Activated CD8-positive, alpha-beta T cell treated with anti-CD3 and anti-CD28 coated beads, Interleukin-2, amount 10 ng/mL, durations not matched to agents 7 days and 5 days (primary cell): ENCODE measurements around the gene ENOSF1. TPM values are rescaled to one million over a fixed set of nuclear protein-coding genes. Genes with fewer than 3 reads are reported as not detected.
"Not testable (repeated sequence)": the region's sequence is repeated elsewhere in the genome, so short reads cannot be mapped to it uniquely, and the experiment has no call there.

Source experiments
- ATAC-seq: fragments of 150-1000 bp; cut with Tn5 transposase; one replicate; pipeline ENCODE4 v1.10.0; 2021; ENCODE audit warnings: moderate library complexity
- CTCF ChIA-PET: fragments of 350-600 bp; sonication (Branson Sonifier 250); formaldehyde crosslinking; loops from one replicate; lab custom pipeline; 2021; ENCODE audit warnings: antibody characterized with exemption; lab: Charles Lee
- POLR2A ChIA-PET: fragments of 350-600 bp; sonication (Branson Sonifier 250); formaldehyde crosslinking; loops from one replicate; lab custom pipeline; 2021; ENCODE audit warnings: antibody characterized with exemption; lab: Charles Lee
- DNase-seq: peaks from one replicate; pipeline ENCODE4 v3.0.0-alpha.2; 2020
- H3K27ac Mint-ChIP-seq: one replicate; pipeline ENCODE4 v1.8.0; 2021; ENCODE audit warnings: mild to moderate bottlenecking, mixed read lengths
- H3K27me3 Mint-ChIP-seq: one replicate; pipeline ENCODE4 v1.8.0; 2021; ENCODE audit warnings: low read depth, mixed read lengths
- H3K36me3 Mint-ChIP-seq: one replicate; pipeline ENCODE4 v1.8.0; 2021; ENCODE audit warnings: low read depth, mixed read lengths
- H3K4me1 Mint-ChIP-seq: one replicate; pipeline ENCODE4 v1.8.0; 2021; ENCODE audit warnings: low read depth, mixed read lengths
- H3K4me3 Mint-ChIP-seq: one replicate; pipeline ENCODE4 v1.8.0; 2021; ENCODE audit warnings: mild to moderate bottlenecking, mixed read lengths
- H3K9me3 Mint-ChIP-seq: one replicate; pipeline ENCODE4 v1.8.0; 2022; ENCODE audit warnings: mixed read lengths; ENCODE audit not compliant: insufficient read depth
- total RNA-seq, 2 experiments: library from RNA; stranded (reverse); gene quantifications; one replicate each; pipeline ENCODE4 v1.2.3, GENCODE V29; 2021

The ENOSF1 gene
- total RNA-seq, 2 experiments from 2014 or later: 66.0 to 74.1 TPM

DNA sequence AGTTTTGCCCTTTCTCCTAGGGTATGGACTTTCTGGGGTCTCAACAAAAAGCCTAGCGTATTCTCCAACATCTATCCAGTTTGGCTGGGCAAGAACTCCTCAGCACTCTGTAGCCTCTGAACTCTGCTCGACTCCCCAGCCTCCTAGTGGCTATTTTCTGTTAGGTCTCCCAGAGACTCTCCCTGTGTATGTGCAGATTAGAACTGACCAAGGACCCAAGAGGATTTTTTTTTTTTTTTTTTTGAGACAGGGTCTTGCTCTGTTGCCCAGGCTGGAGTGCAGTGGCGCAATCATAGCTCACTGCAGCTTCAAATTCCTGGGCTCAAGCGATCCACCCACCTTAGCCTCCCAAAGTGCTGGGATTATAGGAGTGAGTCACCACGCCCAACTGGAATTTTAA lies 17.7 kb upstream of the ENOSF1 start:
- not testable (repeated sequence) for H3K27me3 Mint-ChIP-seq, H3K4me3 Mint-ChIP-seq, H3K9me3 Mint-ChIP-seq, H3K27ac Mint-ChIP-seq, DNase-seq
- Mint-ChIP-seq H3K36me3 (peaks cover 44% of the 10 kb centered on the region), H3K4me1 (peaks cover 11% of the 10 kb centered on the region)
- peak; percentile 57 for ATAC-seq
- ChIA-PET POLR2A (interaction anchor here (0.6 kb wide), 1 partner anchor 234 kb away, joined by 3 read pairs; no protein-coding TSS in a partner anchor), CTCF (interaction anchor here (1.0 to 3.9 kb wide), 4 partner anchors 11 to 101 kb away, joined by 3 to 29 read pairs (median 4); partner anchors contain the start of gene ENOSF1)

GRCh38 chr18:725646-726045 lies 13.2 kb upstream of the ENOSF1 start:
- Mint-ChIP-seq H3K27me3 (no peaks in the 10 kb centered on the region), H3K4me1 (peaks cover under 1% of the 10 kb centered on the region), H3K36me3 (peaks cover 39% of the 10 kb centered on the region), H3K9me3 (no peaks in the 10 kb centered on the region), H3K27ac (no peak overlapping the region), H3K4me3 (no peak overlapping the region)
- ATAC-seq (no peak), DNase-seq (no peak)
- CTCF ChIA-PET: interaction anchor here (1.1 to 2.2 kb wide), 2 partner anchors 105 to 114 kb away, joined by 5 to 11 read pairs; no protein-coding TSS in a partner anchor
- POLR2A ChIA-PET: interaction anchor here (0.7 kb wide), 1 partner anchor 458 kb away, joined by 3 read pairs; no protein-coding TSS in a partner anchor

DNA sequence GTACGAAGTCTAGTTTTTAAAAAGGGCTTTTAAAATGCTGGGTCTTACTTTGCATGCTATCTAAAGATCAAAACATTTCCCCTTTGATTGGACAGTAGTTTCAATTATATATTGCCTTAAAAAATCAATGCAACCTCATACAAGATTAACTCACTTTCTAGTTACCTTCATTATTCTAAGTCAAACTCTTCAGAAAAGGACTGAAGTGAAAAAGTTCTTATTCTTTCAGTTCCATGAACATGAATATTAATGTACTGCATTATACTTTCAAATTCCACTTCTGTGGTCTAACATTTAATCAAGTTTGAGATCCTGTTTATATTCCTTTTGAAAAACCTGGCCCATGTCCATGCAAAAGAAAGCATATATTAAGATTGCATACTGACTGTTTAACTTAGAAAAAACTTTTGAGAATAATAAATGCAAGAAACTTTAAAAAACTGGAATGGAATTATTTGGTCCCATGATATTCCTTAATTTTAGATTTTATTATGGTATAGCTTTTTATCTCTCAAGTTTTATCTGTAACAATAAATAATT lies 11.2 kb upstream of the ENOSF1 start:
- POLR2A ChIA-PET: no interaction called here
- Mint-ChIP-seq H3K9me3 (no peaks in the 10 kb centered on the region), H3K27ac (no peak overlapping the region), H3K4me3 (no peak overlapping the region), H3K36me3 (peaks cover 33% of the 10 kb centered on the region), H3K4me1 (no peaks in the 10 kb centered on the region), H3K27me3 (no peaks in the 10 kb centered on the region)
- CTCF ChIA-PET: no interaction called here
- ATAC-seq (no peak), DNase-seq (no peak)

GRCh38 chr18:717003-717402 lies 4.6 kb upstream of the ENOSF1 start:
- Mint-ChIP-seq H3K27ac (no peak overlapping the region), H3K36me3 (peaks cover 8% of the 10 kb centered on the region), H3K27me3 (no peaks in the 10 kb centered on the region), H3K4me3 (no peak overlapping the region), H3K9me3 (no peaks in the 10 kb centered on the region), H3K4me1 (peaks cover 24% of the 10 kb centered on the region)
- ATAC-seq (no peak), DNase-seq (no peak)
- ChIA-PET POLR2A (interaction anchor here (0.7 kb wide), 1 partner anchor 94 kb away, joined by 3 read pairs; no protein-coding TSS in a partner anchor), CTCF (interaction anchor here (0.6 to 4.2 kb wide), 6 partner anchors 23 to 248 kb away, joined by 3 to 39 read pairs (median 8); no protein-coding TSS in a partner anchor)

DNA sequence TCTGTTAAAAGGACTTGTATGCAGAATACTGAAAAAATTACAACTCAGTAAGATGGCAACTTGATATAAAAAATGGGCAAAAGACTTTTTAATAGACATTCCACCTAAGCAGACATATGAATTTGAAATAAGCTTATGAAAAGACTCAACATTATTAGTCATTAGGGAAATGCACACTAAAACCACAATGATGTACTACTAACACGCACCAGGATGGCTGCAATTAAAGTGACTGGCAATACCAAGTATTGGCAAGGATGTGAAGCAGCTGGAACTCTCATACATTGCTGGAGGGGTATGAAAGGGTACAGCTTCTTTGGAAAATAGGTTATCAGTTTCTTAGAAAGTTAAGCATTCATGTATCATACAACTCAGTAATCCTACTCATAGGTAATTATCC lies 3.2 kb upstream of the ENOSF1 start:
- Mint-ChIP-seq H3K9me3 (no peaks in the 10 kb centered on the region), H3K4me3 (no peak overlapping the region), H3K36me3 (peaks cover 15% of the 10 kb centered on the region), H3K4me1 (peaks cover 31% of the 10 kb centered on the region), H3K27me3 (no peaks in the 10 kb centered on the region), H3K27ac (no peak overlapping the region)
- ChIA-PET POLR2A (interaction anchor here (1.0 to 1.3 kb wide), 3 partner anchors 34 to 97 kb away, joined by 3 to 4 read pairs (median 3); partner anchors contain the start of gene TYMS), CTCF (interaction anchor here (0.9 to 4.2 kb wide), 9 partner anchors 16 to 139 kb away, joined by 3 to 39 read pairs (median 4); no protein-coding TSS in a partner anchor)
- no peak for ATAC-seq
- DNase-seq: no peak

DNA sequence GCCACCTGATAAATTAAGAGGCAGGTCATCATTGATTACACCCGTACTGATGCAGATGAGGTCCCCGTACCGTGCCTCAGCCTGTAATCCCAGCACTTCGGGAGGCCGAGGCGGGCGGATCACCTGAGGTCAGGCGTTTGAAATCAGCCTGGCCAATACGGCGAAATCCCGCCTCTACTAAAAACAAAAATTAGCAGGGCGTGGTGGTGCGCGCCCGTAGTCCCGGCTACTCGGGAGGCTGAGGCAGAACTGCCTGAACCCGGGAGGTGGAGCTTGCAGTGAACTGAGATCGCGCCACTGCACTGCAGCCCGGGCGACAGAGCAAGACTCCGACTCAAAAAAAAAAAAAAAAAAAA lies 683 bp upstream of the ENOSF1 start:
- Mint-ChIP-seq H3K27ac (no peak overlapping the region), H3K27me3 (no peaks in the 10 kb centered on the region), H3K9me3 (no peaks in the 10 kb centered on the region), H3K4me1 (peaks cover 51% of the 10 kb centered on the region), H3K4me3 (peak overlapping the region; percentile 52), H3K36me3 (peaks cover 27% of the 10 kb centered on the region)
- ChIA-PET CTCF (interaction anchor here (0.8 to 3.0 kb wide), 21 partner anchors 8 to 483 kb away, joined by 3 to 40 read pairs (median 5); partner anchors contain the start of gene TYMS), POLR2A (interaction anchor here (0.6 to 1.3 kb wide), 7 partner anchors 11 to 126 kb away, joined by 3 to 12 read pairs (median 4); partner anchors contain the start of gene TYMS)
- no peak for ATAC-seq
- no peak for DNase-seq

DNA sequence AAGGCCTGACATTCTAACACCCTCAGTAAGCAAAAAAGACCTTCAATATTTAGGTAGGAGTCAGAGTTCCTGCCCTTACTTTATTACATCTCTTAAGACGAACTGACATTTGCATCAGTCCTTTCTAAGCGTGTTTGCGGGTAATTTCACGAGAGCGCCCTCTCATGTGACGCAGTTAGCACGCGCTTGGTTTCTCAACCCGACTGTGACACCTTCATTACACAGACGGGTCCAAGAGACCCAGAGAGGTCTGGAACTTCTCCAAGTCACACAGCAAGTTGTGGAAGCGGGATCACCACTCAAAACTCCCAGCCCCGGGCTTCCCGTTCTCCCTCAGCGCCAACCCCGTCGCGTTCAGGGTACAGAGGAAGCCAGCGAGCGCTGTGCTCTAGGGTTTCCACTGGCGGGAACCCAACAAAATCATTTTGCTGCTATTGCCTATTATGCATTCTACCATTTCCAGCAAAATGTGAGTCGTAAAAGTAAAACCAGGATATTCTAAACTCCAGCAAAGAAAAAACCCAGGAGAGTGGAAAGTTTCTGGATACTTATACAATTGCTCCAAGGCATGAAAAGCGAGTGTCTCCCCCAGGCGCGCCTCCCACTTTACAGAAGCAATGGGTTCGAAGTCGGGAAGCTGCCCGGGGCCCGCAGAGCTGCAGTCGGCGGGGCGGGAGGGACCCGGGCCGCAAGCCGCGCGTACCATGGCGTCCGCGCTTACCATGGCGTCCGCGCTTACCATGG lies 601 bp downstream of the ENOSF1 start:
- POLR2A ChIA-PET: interaction anchor here (1.0 to 1.3 kb wide), 5 partner anchors 10 to 119 kb away, joined by 4 to 12 read pairs (median 4); partner anchors contain the start of gene TYMS
- ATAC-seq: peak; percentile 71
- Mint-ChIP-seq H3K9me3 (no peaks in the 10 kb centered on the region), H3K4me3 (peak overlapping the region; percentile 88), H3K27me3 (no peaks in the 10 kb centered on the region), H3K36me3 (peaks cover 31% of the 10 kb centered on the region), H3K27ac (peak overlapping the region; percentile 93), H3K4me1 (peaks cover 52% of the 10 kb centered on the region)
- CTCF ChIA-PET: interaction anchor here (0.7 to 3.0 kb wide), 21 partner anchors 9 to 482 kb away, joined by 3 to 40 read pairs (median 5); partner anchors contain the start of gene TYMS
- DNase-seq: peak; percentile 84

DNA sequence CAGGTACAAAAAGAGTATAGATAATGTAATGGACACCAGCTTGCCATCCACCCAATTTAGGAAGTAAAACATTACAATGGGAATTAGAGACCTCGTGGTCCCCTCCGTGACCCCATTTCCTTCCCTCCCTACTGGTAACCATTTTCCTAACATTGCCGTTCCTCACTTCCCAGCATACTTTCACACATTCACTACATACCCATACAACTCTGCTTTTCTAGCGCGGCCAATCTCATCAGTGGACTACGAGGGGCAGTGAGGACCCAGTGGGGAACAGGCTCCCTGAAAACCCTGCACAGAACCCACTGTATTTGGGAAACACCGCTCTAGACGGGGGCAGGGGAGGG lies 1.1 kb downstream of the ENOSF1 start:
- ChIA-PET CTCF (interaction anchor here (1.1 to 1.7 kb wide), 3 partner anchors 103 to 128 kb away, joined by 4 to 7 read pairs (median 6); no protein-coding TSS in a partner anchor), POLR2A (interaction anchor here (0.9 to 1.2 kb wide), 2 partner anchors 28 to 41 kb away, joined by 4 to 7 read pairs; no protein-coding TSS in a partner anchor)
- peaks cover 33% of the 10 kb centered on the region for H3K36me3 Mint-ChIP-seq
- no peaks in the 10 kb centered on the region for H3K27me3 Mint-ChIP-seq
- peak overlapping the region; percentile 88 for H3K4me3 Mint-ChIP-seq
- H3K9me3 Mint-ChIP-seq: no peaks in the 10 kb centered on the region
- peaks cover 48% of the 10 kb centered on the region for H3K4me1 Mint-ChIP-seq
- peak overlapping the region; percentile 93 for H3K27ac Mint-ChIP-seq
- DNase-seq: no peak
- ATAC-seq: peak; percentile 8

DNA sequence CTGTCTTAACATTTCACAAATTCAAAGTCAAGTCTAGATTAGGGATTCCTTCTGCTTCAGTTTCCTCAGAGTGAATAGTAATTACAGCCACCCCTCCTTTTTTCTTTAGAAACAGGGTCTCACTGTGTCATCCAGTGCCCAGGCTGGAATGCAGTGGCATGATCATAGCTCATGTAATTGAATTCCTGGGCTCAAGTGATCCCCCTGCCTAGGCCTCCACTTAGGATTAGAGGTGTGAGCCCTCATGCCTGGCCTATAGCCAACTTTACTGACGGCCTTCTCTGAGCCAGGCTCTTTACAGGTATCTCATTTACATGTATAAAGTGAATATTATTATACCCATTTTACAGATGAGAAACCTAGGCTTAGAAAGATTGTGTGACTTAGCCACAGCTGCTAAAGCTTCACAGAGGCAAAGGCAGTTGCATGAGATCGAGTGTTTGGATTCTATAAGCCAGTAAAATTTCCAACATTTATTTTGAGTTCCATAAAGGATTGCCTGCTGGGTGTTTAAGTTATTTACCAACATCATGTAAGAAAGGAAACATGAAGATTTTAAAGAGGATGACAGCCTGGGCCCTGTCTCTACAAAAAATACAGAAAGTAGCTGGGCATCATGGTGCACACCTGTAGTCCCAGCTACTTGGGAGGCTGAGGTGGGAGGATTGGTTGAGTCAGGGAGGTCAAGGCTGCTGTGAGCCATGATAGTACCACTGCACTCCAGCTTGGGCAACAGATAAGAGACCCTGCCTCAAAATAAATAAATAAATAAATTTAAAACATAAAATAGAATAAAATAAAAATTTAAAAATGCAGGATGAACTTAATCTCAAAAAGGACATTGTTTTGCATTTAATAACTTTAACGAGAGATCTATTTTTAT lies 1.8 kb downstream of the ENOSF1 start:
- Mint-ChIP-seq H3K4me3 (peak overlapping the region; percentile 88), H3K4me1 (peaks cover 47% of the 10 kb centered on the region), H3K27me3 (no peaks in the 10 kb centered on the region), H3K27ac (peak overlapping the region; percentile 93), H3K36me3 (peaks cover 38% of the 10 kb centered on the region), H3K9me3 (no peaks in the 10 kb centered on the region)
- ATAC-seq: no peak
- DNase-seq: no peak
- ChIA-PET CTCF (interaction anchor here (1.1 to 1.7 kb wide), 4 partner anchors 103 to 128 kb away, joined by 4 to 7 read pairs (median 6); no protein-coding TSS in a partner anchor), POLR2A (interaction anchor here (0.9 to 1.2 kb wide), 3 partner anchors 11 to 40 kb away, joined by 4 to 7 read pairs (median 4); no protein-coding TSS in a partner anchor)

DNA sequence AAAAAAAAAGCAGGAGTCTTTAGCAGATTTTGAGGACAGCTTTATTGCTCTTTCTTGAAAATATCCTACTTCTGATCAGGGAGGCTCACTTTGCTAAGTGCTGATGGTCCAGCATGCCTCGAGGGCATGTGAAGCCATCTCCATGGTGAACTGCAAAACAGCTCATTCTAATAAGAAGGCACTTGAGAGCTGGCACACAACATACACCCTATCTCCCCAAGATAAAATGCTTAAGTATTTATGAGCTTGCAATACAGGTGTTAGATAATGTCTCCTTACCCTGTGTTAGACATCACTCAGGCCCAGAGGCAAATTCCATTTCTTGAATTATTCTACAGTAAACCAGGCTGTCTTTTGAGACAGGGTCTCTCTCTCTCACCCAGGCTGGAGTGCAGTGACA lies 2.7 kb downstream of the ENOSF1 start:
- ChIA-PET POLR2A (interaction anchor here (0.9 kb wide), 1 partner anchor 10 kb away, joined by 4 read pairs; no protein-coding TSS in a partner anchor), CTCF (interaction anchor here (1.1 to 1.7 kb wide), 6 partner anchors 23 to 130 kb away, joined by 3 to 7 read pairs (median 5); no protein-coding TSS in a partner anchor)
- ATAC-seq (no peak), DNase-seq (no peak)
- no peaks in the 10 kb centered on the region for H3K27me3 Mint-ChIP-seq
- peaks cover 42% of the 10 kb centered on the region for H3K4me1 Mint-ChIP-seq
- H3K27ac Mint-ChIP-seq: peak overlapping the region; percentile 1
- no peaks in the 10 kb centered on the region for H3K9me3 Mint-ChIP-seq
- H3K36me3 Mint-ChIP-seq: peaks cover 47% of the 10 kb centered on the region
- H3K4me3 Mint-ChIP-seq: no peak overlapping the region
